ENCODE data around the gene PDE10A. TPM values are rescaled to one million over a fixed set of nuclear protein-coding genes. Genes with fewer than 3 reads are reported as not detected.

PDE10A gene
- total and polyA plus RNA-seq, 9 of the 15 experiments (the other 6 are each of a cell fraction or from before 2014, with no cell fraction given): 0.04 TPM; not detected in 8

GRCh38 chr6:165655191-165655590 is 7.8 kb downstream of the PDE10A start:
- FAIRE-seq (no peak), DNase-seq (ENCODE audit: extremely low read depth in 1 of 4, low spot score in 3 of 4) (no peak), ATAC-seq (no peak)
- ChIA-PET CTCF (ENCODE audit: low intra/inter-chr PET ratio) (no interaction called here), POLR2A (no interaction called here)
- no TSS peak for BruUV-seq (replicated peaks)
- Histone ChIP-seq H3K36me3 (ENCODE audit: control insufficient read depth, insufficient read depth, low read length) (no peaks in the 10 kb centered on the region), H3K9ac (ENCODE audit: insufficient read depth in 1 of 2, low read depth in 2 of 2, low read length in 2 of 2) (no peak overlapping the region), H3K4me2 (ENCODE audit: insufficient read depth, low read length) (no peak overlapping the region), H3K9me1 (ENCODE audit: control insufficient read depth, insufficient read depth, low read length) (no peaks in the 10 kb centered on the region), H3K79me2 (ENCODE audit: control insufficient read depth, insufficient read depth, low read length) (no peaks in the 10 kb centered on the region), H3K4me3 (no peak overlapping the region), H3K27me3 (ENCODE audit: control insufficient read depth in 2 of 2, insufficient read depth in 2 of 2, low read length in 2 of 2) (peaks cover 0 to 24% of the 10 kb centered on the region in 2 experiments; a peak in 2 of 5 replicates), H3K27ac (ENCODE audit: extremely low read depth, low read depth, low read length) (no peak overlapping the region), H3K9me3 (replicated peaks; ENCODE audit: control insufficient read depth, insufficient read depth, low read depth, low read length) (no peaks in the 10 kb centered on the region), H4K20me1 (replicated peaks; ENCODE audit: control insufficient read depth, insufficient read depth, low read length) (no peaks in the 10 kb centered on the region), H3K4me1 (replicated peaks in 1 of 2; ENCODE audit: control insufficient read depth in 2 of 2, insufficient read depth in 2 of 2, low read length in 2 of 2) (no peaks in the 10 kb centered on the region), H2AFZ (ENCODE audit: low read depth, low read length) (no peak overlapping the region)
- in situ Hi-C loops (cut with MboI) (no loop called here), intact Hi-C loops (cut with micrococcal nuclease) (no loop called here)
- 1% methylated on average over 11 of the region's 11 CpGs for WGBS (ENCODE audit: insufficient coverage, low coverage, missing lambda C conversion rate)
- TF ChIP-seq POU5F1 (IDR thresholded peaks at IDR 0.05; ENCODE audit: borderline replicate concordance, low read depth, low read length, partially characterized antibody) (no peak), ZNF239 (CRISPR knock-in tag; IDR thresholded peaks at IDR 0.05) (no peak), NFRKB (IDR thresholded peaks at IDR 0.05; ENCODE audit: low read depth) (no peak), HIVEP1 (CRISPR knock-in tag; IDR thresholded peaks at IDR 0.05) (no peak), SRSF7 (optimal IDR thresholded peaks at IDR 0.05; ENCODE audit: low read depth, low read length) (no peak)

GRCh38 chr6:165654144-165654543 is 8.9 kb downstream of the PDE10A start:
- Histone ChIP-seq H3K4me1 (replicated peaks in 1 of 2; ENCODE audit: control insufficient read depth in 2 of 2, insufficient read depth in 2 of 2, low read length in 2 of 2) (no peaks in the 10 kb centered on the region), H2AFZ (ENCODE audit: low read depth, low read length) (no peak overlapping the region), H3K9me1 (ENCODE audit: control insufficient read depth, insufficient read depth, low read length) (no peaks in the 10 kb centered on the region), H3K36me3 (ENCODE audit: control insufficient read depth, insufficient read depth, low read length) (no peaks in the 10 kb centered on the region), H3K4me3 (no peak overlapping the region), H3K27ac (ENCODE audit: extremely low read depth, low read depth, low read length) (no peak overlapping the region), H3K9ac (ENCODE audit: insufficient read depth in 1 of 2, low read depth in 2 of 2, low read length in 2 of 2) (no peak overlapping the region), H3K9me3 (replicated peaks; ENCODE audit: control insufficient read depth, insufficient read depth, low read depth, low read length) (no peaks in the 10 kb centered on the region), H3K27me3 (ENCODE audit: control insufficient read depth in 2 of 2, insufficient read depth in 2 of 2, low read length in 2 of 2) (peaks cover 0 to 24% of the 10 kb centered on the region in 2 experiments; a peak in 2 of 5 replicates), H3K79me2 (ENCODE audit: control insufficient read depth, insufficient read depth, low read length) (no peaks in the 10 kb centered on the region), H3K4me2 (ENCODE audit: insufficient read depth, low read length) (no peak overlapping the region), H4K20me1 (replicated peaks; ENCODE audit: control insufficient read depth, insufficient read depth, low read length) (no peaks in the 10 kb centered on the region)
- FAIRE-seq (no peak), ATAC-seq (no peak), DNase-seq (ENCODE audit: extremely low read depth in 1 of 4, low spot score in 3 of 4) (no peak)
- WGBS (ENCODE audit: insufficient coverage, low coverage, missing lambda C conversion rate): 0% methylated on average over 9 of the region's 9 CpGs
- in situ Hi-C loops (cut with MboI) (no loop called here), intact Hi-C loops (cut with micrococcal nuclease) (no loop called here)
- no TSS peak for BruUV-seq (replicated peaks)
- ChIA-PET POLR2A (no interaction called here), CTCF (ENCODE audit: low intra/inter-chr PET ratio) (no interaction called here)
- TF ChIP-seq PKNOX1 (IDR thresholded peaks at IDR 0.05) (no peak), ADNP (tag; IDR thresholded peaks at IDR 0.05) (no peak)
